ENCODE results near the gene TSEN15. TPM values are rescaled to one million over a fixed set of nuclear protein-coding genes. Genes with fewer than 3 reads are reported as not detected.

TSEN15 gene
- total and polyA plus RNA-seq, 2 of the 13 experiments (the other 11 are each of a cell fraction or from before 2014, with no cell fraction given), result 25.6 to 35.8 TPM

DNA sequence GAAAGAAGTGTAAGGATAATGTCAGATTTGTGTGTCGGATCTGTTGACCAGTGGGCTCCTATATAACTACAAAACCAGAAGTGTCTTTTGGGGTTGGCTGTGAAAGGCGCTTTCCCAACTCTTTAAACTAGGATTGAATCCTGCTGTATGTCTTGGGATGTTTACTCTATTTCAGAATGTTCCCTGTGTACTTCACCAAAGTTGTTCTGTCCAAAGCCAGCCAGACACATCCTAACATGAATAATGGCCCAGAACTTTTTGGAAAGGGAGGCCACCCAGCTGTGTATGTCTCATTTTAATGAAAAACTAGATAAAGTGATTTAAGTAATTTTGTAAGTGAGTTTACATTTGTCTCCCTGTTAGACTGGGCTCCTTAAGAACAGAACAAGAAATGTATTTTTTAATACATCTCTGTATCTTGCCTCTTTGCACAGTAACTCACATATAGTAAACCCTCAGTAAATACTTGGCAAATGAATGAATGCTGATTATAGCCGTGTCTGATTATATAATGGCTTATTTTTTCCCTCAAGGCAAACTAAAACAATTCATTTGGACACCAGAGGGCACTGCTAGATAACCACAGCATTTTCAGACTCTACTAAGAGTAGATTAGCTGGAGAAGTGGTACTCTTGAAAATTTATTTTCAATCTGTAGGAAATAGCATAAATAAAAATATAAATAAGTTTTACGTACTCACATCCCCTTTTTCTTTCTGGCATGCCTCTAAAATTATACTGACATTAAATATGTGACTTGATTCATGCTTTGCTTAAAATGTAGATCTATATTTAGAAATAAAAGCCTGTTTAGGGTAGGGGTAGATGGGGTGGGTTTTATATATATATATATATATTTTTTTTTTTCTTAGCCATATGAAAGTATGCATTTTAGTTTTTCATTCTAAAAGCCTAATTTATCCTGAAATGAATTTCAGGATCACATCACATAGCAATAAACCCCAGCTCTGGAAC, 23.8 kb downstream of the TSEN15 start (continued):
- TF ChIP-seq, protein P1, sequence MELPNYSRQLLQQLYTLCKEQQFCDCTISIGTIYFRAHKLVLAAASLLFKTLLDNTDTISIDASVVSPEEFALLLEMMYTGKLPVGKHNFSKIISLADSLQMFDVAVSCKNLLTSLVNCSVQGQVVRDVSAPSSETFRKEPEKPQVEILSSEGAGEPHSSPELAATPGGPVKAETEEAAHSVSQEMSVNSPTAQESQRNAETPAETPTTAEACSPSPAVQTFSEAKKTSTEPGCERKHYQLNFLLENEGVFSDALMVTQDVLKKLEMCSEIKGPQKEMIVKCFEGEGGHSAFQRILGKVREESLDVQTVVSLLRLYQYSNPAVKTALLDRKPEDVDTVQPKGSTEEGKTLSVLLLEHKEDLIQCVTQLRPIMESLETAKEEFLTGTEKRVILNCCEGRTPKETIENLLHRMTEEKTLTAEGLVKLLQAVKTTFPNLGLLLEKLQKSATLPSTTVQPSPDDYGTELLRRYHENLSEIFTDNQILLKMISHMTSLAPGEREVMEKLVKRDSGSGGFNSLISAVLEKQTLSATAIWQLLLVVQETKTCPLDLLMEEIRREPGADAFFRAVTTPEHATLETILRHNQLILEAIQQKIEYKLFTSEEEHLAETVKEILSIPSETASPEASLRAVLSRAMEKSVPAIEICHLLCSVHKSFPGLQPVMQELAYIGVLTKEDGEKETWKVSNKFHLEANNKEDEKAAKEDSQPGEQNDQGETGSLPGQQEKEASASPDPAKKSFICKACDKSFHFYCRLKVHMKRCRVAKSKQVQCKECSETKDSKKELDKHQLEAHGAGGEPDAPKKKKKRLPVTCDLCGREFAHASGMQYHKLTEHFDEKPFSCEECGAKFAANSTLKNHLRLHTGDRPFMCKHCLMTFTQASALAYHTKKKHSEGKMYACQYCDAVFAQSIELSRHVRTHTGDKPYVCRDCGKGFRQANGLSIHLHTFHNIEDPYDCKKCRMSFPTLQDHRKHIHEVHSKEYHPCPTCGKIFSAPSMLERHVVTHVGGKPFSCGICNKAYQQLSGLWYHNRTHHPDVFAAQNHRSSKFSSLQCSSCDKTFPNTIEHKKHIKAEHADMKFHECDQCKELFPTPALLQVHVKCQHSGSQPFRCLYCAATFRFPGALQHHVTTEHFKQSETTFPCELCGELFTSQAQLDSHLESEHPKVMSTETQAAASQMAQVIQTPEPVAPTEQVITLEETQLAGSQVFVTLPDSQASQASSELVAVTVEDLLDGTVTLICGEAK (IDR thresholded peaks at IDR 0.05), result no peak
- TF ChIP-seq, protein P1 (CRISPR knock-in tag; IDR thresholded peaks at IDR 0.05), result no peak
- no peak for TF ChIP-seq ZNF34 (CRISPR knock-in tag; IDR thresholded peaks at IDR 0.05; ENCODE audit: borderline replicate concordance)
- TF ChIP-seq FOXA1 (IDR thresholded peaks at IDR 0.05), result no peak
- TF ChIP-seq FOXA1 (CRISPR knock-in tag; IDR thresholded peaks at IDR 0.05), result no peak
- peak; percentile 85 for TF ChIP-seq SMC3 (IDR thresholded peaks at IDR 0.05; ENCODE audit: low read length)
- no peak for TF ChIP-seq ZNF274 (CRISPR knock-in tag; IDR thresholded peaks at IDR 0.05)
- TF ChIP-seq DNMT1 (CRISPR knock-in tag; IDR thresholded peaks at IDR 0.05), result no peak
- TF ChIP-seq NFATC3 (CRISPR knock-in tag; IDR thresholded peaks at IDR 0.05), result no peak
- TF ChIP-seq, protein P2, sequence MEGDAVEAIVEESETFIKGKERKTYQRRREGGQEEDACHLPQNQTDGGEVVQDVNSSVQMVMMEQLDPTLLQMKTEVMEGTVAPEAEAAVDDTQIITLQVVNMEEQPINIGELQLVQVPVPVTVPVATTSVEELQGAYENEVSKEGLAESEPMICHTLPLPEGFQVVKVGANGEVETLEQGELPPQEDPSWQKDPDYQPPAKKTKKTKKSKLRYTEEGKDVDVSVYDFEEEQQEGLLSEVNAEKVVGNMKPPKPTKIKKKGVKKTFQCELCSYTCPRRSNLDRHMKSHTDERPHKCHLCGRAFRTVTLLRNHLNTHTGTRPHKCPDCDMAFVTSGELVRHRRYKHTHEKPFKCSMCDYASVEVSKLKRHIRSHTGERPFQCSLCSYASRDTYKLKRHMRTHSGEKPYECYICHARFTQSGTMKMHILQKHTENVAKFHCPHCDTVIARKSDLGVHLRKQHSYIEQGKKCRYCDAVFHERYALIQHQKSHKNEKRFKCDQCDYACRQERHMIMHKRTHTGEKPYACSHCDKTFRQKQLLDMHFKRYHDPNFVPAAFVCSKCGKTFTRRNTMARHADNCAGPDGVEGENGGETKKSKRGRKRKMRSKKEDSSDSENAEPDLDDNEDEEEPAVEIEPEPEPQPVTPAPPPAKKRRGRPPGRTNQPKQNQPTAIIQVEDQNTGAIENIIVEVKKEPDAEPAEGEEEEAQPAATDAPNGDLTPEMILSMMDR (CRISPR knock-in tag; IDR thresholded peaks at IDR 0.05), result peak; percentile 66
- TF ChIP-seq ZNF615 (CRISPR knock-in tag; IDR thresholded peaks at IDR 0.05; ENCODE audit: borderline replicate concordance), result no peak

All from HepG2 (cell line).